NCI-H1092 (cell line): ENCODE measurements around the gene FCRL2.
"Not testable (repeated sequence)": the region's sequence is repeated elsewhere in the genome, so short reads cannot be mapped to it uniquely, and the experiment has no call there.

Experiments
- DNase-seq: peaks from one replicate; lab custom pipeline; 2025; lab: John Stamatoyannopoulos, UW

The FCRL2 gene

DNA sequence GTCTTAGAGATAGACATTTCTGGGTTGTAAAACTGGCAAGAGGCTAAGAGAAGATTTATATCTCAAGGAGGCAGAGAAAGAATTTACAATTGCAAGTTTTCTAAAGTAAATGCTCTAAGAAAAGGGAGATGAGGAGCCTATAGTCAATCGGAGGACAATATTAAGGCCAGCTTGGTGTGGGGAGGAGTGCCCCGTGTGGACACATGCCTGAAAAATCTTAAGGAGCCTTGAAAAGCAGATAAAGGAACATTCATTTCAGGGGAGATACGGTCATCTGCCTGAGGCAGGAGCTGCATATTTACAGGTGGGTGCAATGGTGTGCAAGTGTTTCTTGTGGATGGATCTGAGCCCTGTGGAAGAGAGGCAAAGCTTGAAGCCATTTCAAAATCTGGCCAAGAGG, 25.6 kb downstream of the FCRL2 start:
- no peak for DNase-seq

DNA sequence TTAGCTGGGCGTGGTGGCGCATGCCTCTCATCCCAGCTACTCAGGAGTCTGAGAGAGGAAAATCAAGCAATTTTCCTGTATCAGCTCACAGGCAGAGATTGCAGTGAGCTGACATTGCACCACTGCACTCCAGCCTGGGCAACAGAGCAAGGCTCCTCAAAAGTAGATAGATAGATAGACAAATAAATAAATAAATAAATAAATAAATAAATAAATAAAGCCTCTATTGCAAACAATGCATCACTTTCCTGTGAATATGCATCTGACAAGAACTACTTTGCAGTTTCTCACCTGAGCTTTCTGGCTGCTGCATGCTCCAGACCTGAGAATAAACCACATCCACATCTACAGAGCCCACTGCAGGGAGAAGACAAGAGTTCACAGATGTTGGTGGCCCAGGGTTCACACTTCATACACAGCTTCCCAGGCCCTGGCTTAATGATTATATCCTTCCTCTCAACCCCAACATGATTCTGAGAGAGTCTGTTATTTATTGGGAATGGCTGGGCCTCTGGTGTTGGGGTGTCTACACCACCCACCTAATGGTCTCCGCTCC, 28.6 kb downstream of the FCRL2 start:
- no peak for DNase-seq

DNA sequence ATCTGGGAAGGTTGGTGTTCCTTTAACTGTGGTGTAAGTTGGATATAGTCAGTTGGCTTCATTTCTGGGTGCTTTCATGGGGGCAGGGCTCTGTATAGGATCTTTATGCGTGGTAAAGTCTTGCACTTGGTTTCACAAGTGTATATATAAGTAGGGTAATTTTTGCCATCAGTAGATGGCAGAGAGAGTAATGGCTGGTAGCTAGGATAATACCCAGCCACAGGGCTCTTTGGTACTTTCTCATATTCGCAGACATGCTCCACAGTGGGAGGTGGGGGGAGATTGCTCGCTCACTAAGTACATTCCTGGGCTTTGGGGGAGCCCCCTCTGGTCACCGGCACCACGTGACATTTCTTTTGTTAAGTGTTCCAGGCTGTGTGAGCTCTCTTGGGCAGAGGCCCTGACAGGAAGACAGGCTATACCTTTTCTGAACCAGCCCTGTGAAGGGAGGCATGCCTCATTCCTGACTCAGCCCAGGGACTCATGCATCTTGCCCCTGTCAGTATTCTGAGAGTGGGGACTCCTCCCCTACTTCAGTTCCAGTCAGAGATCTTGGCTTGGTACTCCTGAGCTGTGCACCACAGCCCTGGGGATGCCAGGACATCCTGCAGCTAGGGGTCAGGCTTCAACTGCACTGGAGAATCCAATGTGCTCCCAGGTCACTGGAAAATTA, 37.6 kb downstream of the FCRL2 start:
- no peak for DNase-seq

DNA sequence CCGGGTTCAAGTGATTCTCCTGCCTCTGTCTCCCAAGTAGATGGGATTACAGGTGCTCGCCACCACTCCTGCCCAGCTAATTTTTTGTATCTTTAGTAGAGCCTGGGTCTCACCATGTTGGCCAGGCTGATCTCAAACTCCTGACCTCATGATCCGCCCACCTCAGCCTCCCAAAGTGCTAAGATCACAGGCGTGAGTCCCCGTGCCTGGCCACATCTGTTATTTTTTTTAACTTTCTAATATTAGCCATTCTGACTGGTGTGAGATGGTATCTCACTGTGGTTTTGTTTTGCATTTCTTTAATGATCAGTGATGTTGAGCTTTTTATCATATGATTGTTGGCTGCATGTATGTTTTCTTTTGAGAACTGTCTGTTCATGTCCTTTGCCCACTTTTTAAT, 40.9 kb downstream of the FCRL2 start:
- DNase-seq: not testable (repeated sequence)

DNA sequence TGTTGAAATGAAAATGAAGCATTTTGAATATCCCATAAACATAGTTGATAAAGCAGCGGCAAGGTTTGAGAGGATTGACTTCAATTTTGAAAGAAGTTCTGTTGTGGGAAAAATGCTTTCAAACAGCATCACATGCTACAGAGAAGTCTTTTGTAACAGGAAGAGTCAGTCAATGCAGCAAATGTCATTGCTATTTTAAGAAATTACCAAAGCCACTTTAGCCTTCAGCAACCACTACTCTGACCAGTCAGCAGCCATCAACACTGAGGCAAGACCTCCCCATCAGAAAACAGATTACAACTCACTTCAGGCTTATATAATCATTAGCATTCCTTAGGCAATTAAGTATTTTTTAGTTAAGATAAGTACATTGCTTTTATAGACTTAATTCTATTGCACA, 42.6 kb downstream of the FCRL2 start:
- no peak for DNase-seq

DNA sequence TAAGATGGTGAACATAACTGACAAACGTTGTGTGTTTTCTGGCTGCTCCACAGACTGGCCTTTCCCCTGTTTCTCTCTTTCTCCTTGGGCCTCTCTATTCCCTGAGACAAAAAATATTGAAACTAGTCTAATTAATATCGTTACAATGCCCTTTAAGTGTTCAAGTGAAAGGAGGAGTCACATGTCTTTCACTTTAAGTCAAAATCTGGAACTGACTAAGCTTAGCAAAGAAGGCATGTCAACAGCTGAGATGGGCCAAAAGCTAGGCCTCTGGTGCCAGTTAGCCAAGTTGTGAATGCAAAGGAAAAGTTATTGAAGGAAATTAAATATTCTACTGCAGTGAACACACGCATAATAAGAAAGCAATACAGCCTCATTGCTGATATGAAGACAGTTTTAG, 44.2 kb downstream of the FCRL2 start:
- no peak for DNase-seq

DNA sequence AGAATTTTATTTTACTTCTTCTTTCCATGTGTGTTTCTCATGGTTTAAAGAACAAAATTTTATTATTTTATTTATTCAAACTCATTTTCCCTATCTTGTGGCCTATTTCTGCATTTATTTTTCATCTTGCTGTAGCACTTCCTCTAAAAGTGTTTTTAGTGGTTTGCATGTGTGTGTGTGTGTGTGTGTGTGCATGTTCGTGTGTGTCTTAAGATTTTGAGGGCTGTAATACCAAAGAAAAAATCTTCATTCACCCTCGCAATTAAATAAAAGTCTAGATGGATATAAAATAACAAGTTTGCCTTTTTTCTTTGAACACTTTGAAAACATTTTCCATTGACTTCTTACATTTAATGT, 51.7 kb downstream of the FCRL2 start:
- DNase-seq: no peak

DNA sequence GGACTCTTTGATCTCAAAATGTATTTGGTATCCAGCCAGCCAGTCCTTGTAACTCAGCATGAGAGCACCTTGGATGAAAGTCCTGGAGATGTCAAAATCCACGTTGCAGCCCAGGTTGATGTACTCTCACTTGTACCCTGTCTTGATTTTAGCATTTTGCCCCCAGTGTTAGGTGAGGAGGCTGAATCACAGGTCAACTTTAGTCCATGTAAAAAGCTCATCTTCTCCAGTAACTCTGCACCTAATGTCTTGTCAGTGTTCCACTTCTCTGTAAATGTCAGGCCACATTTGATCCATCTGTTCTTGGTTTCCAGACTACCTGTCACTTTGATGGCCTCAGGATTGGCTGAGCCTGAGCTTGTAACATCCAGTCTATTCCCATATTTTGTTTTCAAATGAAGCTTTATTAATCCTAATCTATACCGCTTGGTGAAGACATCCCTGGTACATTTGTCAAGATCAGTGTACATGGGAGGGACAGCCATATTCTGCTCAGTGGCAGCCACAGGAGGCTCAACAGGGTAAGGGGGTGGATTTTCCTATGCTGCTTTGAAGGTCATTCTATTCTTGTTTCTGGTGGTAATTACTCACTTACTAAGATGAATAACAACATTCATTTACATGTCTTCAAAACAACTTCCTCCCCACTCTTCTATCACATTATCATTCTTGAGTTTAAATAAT, 52.3 kb downstream of the FCRL2 start:
- no peak for DNase-seq

DNA sequence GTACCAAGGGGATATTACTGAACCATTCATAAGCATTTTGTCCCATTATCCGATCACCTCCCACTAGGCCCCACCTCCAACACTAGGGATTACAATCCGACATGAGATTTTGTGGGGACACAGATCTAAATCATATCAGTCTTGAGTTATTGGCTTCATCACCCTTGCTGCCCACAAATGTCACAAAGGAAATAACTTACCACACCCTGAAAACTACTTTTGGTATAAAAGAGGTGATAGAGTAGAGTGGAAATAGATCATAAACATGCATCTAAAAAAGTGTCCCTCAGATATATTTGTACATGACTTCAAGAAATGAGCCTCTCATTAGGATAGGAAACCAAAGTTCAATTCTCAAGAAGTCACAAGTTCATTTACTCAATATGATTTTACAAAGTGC, 53.8 kb downstream of the FCRL2 start:
- DNase-seq: no peak

DNA sequence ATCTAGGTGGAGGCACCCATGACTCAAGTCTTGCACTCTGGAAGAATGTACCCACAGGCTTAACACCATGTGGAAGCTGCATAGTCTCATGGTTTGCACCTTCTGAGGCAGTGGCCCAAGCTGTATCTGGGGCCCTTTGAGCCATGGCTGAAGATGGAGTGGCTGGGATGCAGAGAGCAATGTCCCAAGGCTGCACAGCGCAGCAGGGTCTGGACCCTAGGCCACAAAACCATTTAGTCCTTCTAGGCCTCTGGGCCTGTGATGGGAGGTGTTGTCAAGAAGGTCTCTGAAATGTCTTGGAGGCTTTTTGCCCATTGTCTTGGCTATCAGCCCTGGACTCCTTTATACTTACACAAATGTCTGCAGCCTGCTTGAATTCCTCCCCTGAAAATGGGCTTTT, 54.9 kb downstream of the FCRL2 start:
- DNase-seq: no peak

DNA sequence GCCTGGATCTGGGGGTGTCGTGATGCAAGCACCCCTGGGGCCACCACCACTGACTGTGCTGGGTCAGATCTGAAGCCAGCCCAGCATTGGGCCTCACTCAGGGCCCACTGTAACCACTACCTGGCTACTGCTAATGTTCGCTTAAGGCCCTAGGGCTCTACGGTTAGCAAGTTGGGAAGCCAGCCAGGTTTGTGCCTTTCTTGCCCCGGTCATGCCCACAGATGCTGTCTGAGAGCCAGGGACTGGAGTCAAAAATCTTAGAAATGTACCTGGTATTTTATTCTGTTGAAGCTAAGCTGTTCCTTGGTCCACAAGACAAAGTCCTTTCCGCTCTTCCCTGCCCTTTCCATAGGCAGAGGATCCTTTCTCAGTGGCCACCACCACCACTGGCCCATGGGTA, 61.2 kb downstream of the FCRL2 start:
- no peak for DNase-seq

DNA sequence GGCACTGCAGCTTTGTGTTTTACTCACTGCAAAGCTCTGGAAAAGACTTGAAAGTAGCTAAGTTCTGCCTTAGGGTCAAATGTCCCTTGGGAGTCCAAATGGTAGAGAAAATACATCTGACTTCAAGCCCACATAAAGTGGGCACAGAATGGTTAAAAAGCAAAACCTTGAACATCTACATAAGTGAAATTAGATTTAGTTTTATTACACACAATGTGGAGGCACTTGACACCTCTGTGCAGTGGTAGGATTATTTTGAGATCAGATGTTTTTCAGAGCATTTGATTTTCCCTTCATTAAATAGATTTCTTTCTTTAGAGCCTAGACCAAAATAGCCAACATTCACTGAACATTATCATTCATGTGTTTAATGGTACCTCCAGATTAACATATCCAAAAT, 65.1 kb downstream of the FCRL2 start:
- DNase-seq: no peak

DNA sequence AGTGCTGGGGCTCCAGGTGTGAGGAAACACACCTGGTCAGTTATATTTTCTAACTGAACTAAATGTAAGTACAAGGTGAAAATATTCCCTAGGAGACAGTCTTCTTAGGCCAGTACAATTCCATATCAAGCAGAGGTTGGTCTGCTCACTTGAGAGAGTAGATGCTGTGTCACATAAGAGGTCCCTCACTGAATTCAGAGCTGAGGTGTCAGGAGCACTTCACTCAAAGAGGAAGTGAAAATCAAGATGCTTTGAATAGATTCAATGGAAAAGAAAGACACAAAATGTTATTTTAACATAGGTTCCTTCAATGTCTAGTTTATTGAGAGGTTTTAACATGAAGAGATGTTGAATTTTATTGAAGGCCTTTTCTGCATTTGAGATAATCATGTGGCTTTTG, 72.1 kb downstream of the FCRL2 start:
- no peak for DNase-seq

DNA sequence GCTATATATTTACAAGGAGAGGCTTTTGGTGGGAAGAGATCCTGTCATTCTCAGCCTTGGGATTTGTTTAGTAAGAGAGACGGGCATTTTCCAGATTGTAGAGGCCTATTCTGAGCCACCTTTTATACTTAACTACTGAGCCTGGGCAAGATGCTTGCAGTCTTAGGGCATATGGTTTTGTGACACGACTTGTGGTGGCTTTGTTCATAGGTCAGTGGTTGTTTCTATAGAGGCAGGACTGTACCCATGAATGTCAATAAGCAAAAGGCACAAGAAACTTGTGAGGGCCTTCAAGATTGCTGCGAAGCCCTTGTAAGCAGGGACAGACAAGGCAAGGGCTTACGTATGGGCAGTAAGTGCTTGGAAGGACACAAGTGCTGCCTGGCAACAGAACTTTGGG, 73.0 kb downstream of the FCRL2 start:
- DNase-seq: no peak

DNA sequence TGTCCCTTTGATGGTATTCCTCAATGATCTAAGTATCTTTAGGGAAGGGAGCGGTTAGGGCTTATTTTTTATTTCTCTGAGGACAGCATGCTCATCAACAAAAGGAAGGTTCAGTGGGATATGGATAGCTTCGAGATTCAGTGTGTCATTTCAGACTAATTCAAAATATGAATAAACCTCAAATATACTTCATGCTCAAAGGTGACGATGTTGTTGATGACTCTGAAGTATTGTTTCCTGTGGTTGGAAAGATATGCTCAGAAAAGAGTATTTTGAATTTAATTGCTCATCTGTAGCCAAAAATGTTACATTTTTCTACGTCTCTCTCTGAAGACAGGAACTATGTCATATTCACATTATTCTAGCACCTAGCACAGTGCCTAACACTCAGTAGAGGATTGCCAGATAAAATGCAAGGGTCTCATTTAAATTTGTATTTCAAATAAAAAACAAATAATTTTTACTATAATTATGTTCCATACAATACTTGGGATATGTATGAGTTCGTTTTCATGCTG, 74.6 kb downstream of the FCRL2 start:
- DNase-seq: no peak

DNA sequence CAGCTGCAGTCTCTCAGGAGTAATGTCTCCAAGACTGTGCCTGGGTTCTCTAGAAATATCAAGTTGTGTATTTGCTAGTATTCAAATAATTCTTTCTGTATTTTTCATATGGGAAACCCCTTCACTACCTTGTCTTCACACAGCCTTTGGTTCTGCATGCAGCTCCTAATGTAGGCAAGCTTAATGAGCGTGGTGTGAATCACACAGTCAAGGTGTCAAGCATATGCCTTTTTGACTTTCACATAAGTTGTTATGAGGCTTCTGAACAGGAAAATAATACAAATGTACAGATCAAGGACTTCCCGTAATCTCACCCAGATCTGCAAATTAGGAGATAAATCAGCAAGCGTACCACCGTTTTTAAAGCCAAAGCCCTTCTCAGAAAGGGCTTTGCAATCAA, 76.2 kb downstream of the FCRL2 start, which contains the start of gene FCRL3:
Gene FCRL3 (minus strand): TSS at position 38 of the 400 bp plus-strand sequence. CDS start 280 bp downstream, outside the sequence.
- no peak for DNase-seq

DNA sequence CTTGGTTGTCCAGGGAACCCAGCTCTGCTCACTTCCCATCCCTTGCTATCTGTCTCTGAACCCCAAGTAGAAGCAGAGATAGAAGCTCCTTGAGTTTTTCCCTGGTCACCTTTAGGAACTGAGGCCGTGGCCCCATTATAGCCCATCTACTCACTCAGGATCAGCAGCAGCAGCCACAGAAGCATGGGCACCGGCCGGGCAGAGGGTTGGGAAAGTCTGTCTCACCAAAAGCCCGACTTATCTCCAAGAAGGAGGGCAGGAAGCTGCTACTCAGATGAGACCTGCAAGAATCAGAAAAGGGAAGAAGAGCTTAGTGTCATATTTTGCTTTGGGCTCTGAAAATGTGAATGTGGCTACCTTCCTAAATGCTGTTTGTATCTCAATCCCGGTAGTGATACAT, 76.6 kb downstream of the FCRL2 start:
- no peak for DNase-seq

DNA sequence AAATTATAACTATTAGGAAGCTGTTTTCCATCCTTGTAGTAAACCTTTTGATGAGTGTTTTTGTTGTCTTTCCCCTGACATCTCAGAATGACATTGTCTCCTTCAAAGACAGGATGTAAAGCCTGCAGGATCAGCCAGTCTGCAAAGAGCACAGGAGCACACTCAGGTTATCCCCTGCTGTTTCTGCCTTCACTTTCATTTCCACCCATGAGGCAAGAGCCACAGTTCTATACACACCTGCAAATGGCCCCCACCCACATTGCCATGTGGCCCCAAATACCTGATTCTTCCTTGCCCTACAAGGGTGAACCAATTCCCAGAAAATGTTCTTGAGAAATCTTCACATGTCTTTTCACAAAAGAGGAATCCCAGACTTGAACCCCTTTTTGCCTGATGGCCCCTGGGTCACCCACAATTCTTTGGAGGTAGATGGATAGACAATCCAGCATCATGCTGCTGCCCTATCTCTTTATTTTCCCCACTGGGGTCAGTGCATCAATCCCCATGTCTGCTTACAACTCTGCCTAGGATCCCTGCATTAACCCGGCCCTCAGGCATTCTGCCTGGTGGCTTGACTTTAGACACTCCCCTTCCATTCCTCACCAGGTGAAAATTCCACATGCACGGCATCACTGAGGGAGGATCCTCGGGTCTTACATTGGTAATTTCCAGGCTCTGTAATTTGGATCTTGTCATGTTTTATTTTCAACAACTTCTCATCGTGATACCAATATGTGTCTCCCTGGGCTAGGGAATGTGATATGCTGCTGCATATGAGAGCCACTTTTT, 79.0 kb downstream of the FCRL2 start:
- DNase-seq: no peak

DNA sequence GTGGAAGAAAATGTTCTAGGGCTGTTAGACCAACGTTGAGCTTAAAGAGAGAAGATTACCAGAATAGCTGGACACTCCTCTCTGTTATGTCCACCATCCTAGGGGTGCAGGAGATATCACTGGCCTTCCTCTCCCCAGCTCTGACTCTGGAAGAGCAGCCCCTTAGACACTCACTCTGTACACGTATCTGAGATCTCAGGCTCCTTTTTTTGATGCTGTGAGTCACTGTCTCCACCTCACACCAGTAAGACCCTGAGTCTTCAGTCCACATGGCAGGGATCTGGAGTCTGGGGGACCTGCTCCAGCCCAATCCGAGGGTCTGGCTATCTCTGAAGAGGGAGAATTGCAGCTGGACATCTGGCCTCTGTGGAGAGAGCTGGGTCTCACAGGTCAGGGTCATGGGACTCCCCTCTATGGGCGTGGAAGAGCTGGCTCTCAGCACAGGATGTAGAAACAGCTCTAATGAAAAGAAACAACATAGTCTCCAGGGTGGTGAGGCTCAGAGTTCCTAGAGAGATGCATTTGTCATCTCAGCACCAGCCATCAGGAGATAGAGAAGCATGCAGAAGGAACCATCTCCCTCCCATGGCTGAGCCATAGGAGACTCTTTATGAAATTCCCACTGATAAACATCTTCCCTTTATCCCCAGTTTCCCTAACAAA, 79.8 kb downstream of the FCRL2 start:
- no peak for DNase-seq
